ENCODE data around the gene AFF3. TPM values are rescaled to one million over a fixed set of nuclear protein-coding genes. Genes with fewer than 3 reads are reported as not detected.

The AFF3 gene
- total RNA-seq, 1 donor from 2014 or later = 12.2 TPM

DNA sequence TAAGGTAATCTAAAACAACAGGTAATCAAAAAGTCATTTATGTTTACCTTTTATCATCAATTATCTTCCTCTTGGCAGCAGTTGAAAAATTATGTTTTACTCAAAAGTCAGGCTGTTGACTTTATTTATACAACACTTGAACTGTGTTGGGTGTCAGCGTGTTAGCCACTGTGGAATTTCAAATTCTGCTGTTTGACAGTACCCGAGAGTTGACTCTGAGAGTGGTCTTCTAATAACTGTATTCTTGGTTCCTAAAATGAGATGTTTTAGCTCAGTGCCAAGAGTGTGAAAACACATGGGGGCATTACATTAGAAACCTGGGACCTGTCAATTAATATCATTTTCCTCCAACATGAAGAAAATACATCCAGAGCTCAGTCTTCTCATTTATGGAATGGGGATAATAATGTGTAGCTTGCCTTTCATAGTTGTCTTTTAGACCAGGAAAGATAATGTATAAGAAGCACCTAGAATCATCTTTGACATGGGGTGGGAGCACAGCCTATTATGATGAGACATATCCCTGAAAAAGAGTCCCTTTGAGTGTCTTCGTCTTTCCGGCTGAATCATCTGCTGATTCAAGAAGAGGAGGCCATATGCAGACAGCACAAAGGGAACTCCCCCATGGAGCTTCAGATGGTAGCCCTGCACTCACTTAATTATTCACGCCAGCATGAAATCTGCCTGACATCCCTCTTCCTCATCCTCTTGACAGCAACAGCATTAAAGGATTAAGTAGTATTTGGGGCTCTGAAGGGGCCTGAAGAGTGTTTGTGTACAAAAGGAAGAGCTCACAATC is 89.1 kb downstream of the AFF3 start:
- TF ChIP-seq, protein P1, sequence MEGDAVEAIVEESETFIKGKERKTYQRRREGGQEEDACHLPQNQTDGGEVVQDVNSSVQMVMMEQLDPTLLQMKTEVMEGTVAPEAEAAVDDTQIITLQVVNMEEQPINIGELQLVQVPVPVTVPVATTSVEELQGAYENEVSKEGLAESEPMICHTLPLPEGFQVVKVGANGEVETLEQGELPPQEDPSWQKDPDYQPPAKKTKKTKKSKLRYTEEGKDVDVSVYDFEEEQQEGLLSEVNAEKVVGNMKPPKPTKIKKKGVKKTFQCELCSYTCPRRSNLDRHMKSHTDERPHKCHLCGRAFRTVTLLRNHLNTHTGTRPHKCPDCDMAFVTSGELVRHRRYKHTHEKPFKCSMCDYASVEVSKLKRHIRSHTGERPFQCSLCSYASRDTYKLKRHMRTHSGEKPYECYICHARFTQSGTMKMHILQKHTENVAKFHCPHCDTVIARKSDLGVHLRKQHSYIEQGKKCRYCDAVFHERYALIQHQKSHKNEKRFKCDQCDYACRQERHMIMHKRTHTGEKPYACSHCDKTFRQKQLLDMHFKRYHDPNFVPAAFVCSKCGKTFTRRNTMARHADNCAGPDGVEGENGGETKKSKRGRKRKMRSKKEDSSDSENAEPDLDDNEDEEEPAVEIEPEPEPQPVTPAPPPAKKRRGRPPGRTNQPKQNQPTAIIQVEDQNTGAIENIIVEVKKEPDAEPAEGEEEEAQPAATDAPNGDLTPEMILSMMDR (IDR thresholded peaks at IDR 0.05; ENCODE audit: unreplicated experiment) = no peak
- no peaks in the 10 kb centered on the region for H3K36me3 Mint-ChIP-seq (ENCODE audit: low read depth, unreplicated experiment)
- H3K9me3 Mint-ChIP-seq (ENCODE audit: unreplicated experiment) = no peaks in the 10 kb centered on the region
- H3K27ac Mint-ChIP-seq (ENCODE audit: unreplicated experiment) = no peak overlapping the region
- H3K4me1 Mint-ChIP-seq (ENCODE audit: unreplicated experiment) = peaks cover 2% of the 10 kb centered on the region
- no peak for DNase-seq (ENCODE audit: low spot score)
- no peaks in the 10 kb centered on the region for H3K27me3 Mint-ChIP-seq (ENCODE audit: unreplicated experiment)
- no peak overlapping the region for H3K4me3 Mint-ChIP-seq (ENCODE audit: unreplicated experiment)

DNA sequence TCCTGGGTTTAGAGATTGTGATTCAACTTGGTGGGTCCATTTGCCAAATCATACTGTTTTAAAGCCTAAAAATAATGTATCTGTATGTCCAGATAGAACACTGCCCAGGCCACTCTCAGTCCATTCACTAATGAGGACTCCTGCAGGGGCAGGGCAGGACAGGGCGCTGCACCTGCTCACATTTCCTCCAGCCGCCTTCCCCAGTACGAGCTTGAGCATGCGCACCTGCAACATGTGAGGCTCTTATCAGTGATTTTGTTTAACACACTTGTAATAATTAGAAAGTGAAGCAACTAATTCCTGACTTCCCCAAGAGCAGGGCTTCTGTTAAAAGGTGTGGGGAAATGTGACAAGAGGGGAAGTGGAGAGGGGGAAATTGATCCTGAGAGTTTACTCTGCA is 89.7 kb downstream of the AFF3 start:
- TF ChIP-seq, protein P1 (IDR thresholded peaks at IDR 0.05; ENCODE audit: unreplicated experiment) = no peak
- H3K9me3 Mint-ChIP-seq (ENCODE audit: unreplicated experiment) = no peaks in the 10 kb centered on the region
- no peaks in the 10 kb centered on the region for H3K27me3 Mint-ChIP-seq (ENCODE audit: unreplicated experiment)
- no peak overlapping the region for H3K27ac Mint-ChIP-seq (ENCODE audit: unreplicated experiment)
- no peak overlapping the region for H3K4me3 Mint-ChIP-seq (ENCODE audit: unreplicated experiment)
- DNase-seq (ENCODE audit: low spot score) = no peak
- no peaks in the 10 kb centered on the region for H3K36me3 Mint-ChIP-seq (ENCODE audit: low read depth, unreplicated experiment)
- H3K4me1 Mint-ChIP-seq (ENCODE audit: unreplicated experiment) = peaks cover 2% of the 10 kb centered on the region

DNA sequence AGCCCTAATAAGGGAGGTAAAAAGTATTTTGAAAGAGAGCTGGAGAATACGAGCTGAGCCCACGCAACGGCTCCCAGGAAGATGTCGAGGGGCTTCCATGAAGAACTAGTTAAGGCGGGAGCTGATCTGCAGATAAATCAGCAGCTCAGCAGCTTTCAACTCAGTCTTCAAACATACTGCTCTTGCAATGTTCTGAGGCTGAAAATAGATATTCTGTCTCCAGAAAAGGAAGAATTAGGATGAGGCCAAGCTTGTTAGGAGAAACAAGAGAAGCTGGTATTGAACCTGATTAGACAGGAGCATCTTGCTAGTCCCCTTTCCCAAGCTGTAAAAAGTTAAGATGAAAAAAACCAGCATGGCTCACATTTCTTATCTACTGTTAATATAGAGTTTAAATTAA is 91.1 kb downstream of the AFF3 start:
- Mint-ChIP-seq H3K4me1 (ENCODE audit: unreplicated experiment) (peaks cover 2% of the 10 kb centered on the region), H3K27me3 (ENCODE audit: unreplicated experiment) (no peaks in the 10 kb centered on the region)

DNA sequence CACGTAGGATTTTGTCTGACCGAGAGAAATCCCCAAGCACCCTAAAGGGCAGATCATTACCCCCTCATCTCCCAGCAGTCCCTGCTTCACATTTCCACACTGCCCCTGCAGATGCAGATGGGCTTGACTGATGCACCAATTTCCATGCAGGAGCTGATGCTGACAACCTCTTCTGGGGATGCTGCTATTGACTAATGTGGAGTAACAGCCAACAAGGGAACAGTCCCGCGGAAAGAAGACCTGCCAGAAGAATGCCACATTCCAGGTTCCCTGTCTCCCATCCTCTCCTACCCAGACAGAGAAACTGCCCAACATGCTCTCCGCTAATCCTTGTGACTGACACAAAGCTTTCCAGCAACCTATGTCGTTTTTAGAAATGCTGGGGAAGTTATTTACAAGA is 91.7 kb downstream of the AFF3 start:
- no peak overlapping the region for H3K27ac Mint-ChIP-seq (ENCODE audit: unreplicated experiment)
- no peaks in the 10 kb centered on the region for H3K36me3 Mint-ChIP-seq (ENCODE audit: low read depth, unreplicated experiment)
- no peak for DNase-seq (ENCODE audit: low spot score)
- H3K27me3 Mint-ChIP-seq (ENCODE audit: unreplicated experiment) = no peaks in the 10 kb centered on the region
- H3K9me3 Mint-ChIP-seq (ENCODE audit: unreplicated experiment) = no peaks in the 10 kb centered on the region
- peaks cover 2% of the 10 kb centered on the region for H3K4me1 Mint-ChIP-seq (ENCODE audit: unreplicated experiment)
- TF ChIP-seq, protein P1 (IDR thresholded peaks at IDR 0.05; ENCODE audit: unreplicated experiment) = no peak
- H3K4me3 Mint-ChIP-seq (ENCODE audit: unreplicated experiment) = no peak overlapping the region

More for the DNA sequence above, 91.1 kb downstream of the AFF3 start:
- DNase-seq (ENCODE audit: low spot score) = no peak
- no peak overlapping the region for H3K4me3 Mint-ChIP-seq (ENCODE audit: unreplicated experiment)
- H3K27ac Mint-ChIP-seq (ENCODE audit: unreplicated experiment) = no peak overlapping the region
- no peaks in the 10 kb centered on the region for H3K36me3 Mint-ChIP-seq (ENCODE audit: low read depth, unreplicated experiment)
- no peaks in the 10 kb centered on the region for H3K9me3 Mint-ChIP-seq (ENCODE audit: unreplicated experiment)
- TF ChIP-seq, protein P1 (IDR thresholded peaks at IDR 0.05; ENCODE audit: unreplicated experiment) = no peak
